K562 (cell line): ENCODE data around the gene CCDC97. TPM values are rescaled to one million over a fixed set of nuclear protein-coding genes. Genes with fewer than 3 reads are reported as not detected.

ENCODE experiments used
- ATAC-seq: fragments of 200-7000 bp; cut with Tn5 transposase; 3 replicates; pipeline ENCODE4 v1.9.1; 2020; ENCODE audit warnings: moderate library complexity
- BruUV-seq: library from RNA; stranded (reverse); fragments of 400-500 nt; replicated peaks from 2 replicates; lab custom pipeline; 2021; lab: Mats Ljungman, UMichigan
- CTCF ChIA-PET: fragments of 300-600 bp; formaldehyde crosslinking; extraction: SDS; loops from one replicate; lab custom pipeline; 2021; ENCODE audit warnings: low intra/inter-chr PET ratio; lab: Yijun Ruan, JAX
- POLR2A ChIA-PET: fragments of 300-600, 350-650 bp; sonication (Branson Sonifier 250); formaldehyde crosslinking; extraction: SDS; loops from one replicate; lab custom pipeline; 2021; ENCODE audit warnings: antibody characterized with exemption, inconsistent platforms; lab: Yijun Ruan, JAX
- DNase-seq, 4 experiments: peaks; one replicate each; pipeline versions ENCODE4 v3.0.0 to v3.0.0-alpha.2; 2011 to 2018; ENCODE audit warnings: low spot score in 3 of 4, mixed read lengths in 3 of 4; ENCODE audit errors: extremely low read depth in 1 of 4
- FAIRE-seq: peaks from 2 replicates; lab custom pipeline; 2011; peaks lifted over from hg19 to GRCh38; lab: Jason Lieb, UNC
- H2AFZ ChIP-seq: 2 replicates; pipeline ENCODE4 v1.6.0; 2011; ENCODE audit warnings: low read depth, low read length, control low read depth, inconsistent platforms
- H3K27ac ChIP-seq: fragments of 200-600 bp; 3 replicates; pipeline ENCODE4 v1.8.0; 2011; ENCODE audit warnings: low read depth, mild to moderate bottlenecking, control low read depth, inconsistent platforms, low read length, moderate library complexity, mixed read lengths; ENCODE audit errors: extremely low read depth
- H3K27me3 ChIP-seq, 2 experiments: fragments of 300-600 bp in 1 of 2; 2 replicates in 1 of 2; 3 replicates in 1 of 2; pipeline versions ENCODE4 v1.6.0 to v1.8.0; 2011; ENCODE audit warnings: inconsistent platforms in 2 of 2, low read length in 2 of 2, mild to moderate bottlenecking in 1 of 2, mixed read lengths in 1 of 2, moderate library complexity in 1 of 2; ENCODE audit not compliant: control insufficient read depth in 2 of 2, insufficient read depth in 2 of 2
- H3K36me3 ChIP-seq: fragments of 300-600 bp; 3 replicates; pipeline ENCODE4 v1.8.0; 2011; ENCODE audit warnings: mild to moderate bottlenecking, low read length, inconsistent platforms; ENCODE audit not compliant: control insufficient read depth, insufficient read depth
- H3K4me1 ChIP-seq, 2 experiments: fragments of 200-600 bp in 1 of 2; replicated peaks in 1 of 2; 2 replicates in 1 of 2; 3 replicates in 1 of 2; pipeline versions ENCODE4 v1.5.1 to v1.8.0; 2011; ENCODE audit warnings: inconsistent platforms in 2 of 2, low read length in 2 of 2, mild to moderate bottlenecking in 1 of 2, mixed read lengths in 1 of 2, moderate library complexity in 1 of 2; ENCODE audit not compliant: control insufficient read depth in 2 of 2, insufficient read depth in 2 of 2
- H3K4me2 ChIP-seq: 2 replicates; pipeline ENCODE4 v1.6.1; 2011; ENCODE audit warnings: low read length, control low read depth, inconsistent platforms, mixed read lengths; ENCODE audit not compliant: insufficient read depth
- H3K4me3 ChIP-seq: fragments of 200-600 bp; sonication (generic), shearing (Covaris generic); 2 replicates; pipeline ENCODE4 v1.5.1; 2016; ENCODE audit warnings: control low read depth, inconsistent platforms
- H3K79me2 ChIP-seq: fragments of 200-600 bp; 3 replicates; pipeline ENCODE4 v1.8.0; 2011; ENCODE audit warnings: low read length, inconsistent platforms; ENCODE audit not compliant: control insufficient read depth, insufficient read depth
- H3K9ac ChIP-seq, 2 experiments: 2 replicates each; pipeline versions ENCODE4 v1.6.0 to v1.6.1; 2011; ENCODE audit warnings: low read depth in 2 of 2, low read length in 2 of 2, control low read depth in 1 of 2, inconsistent platforms in 1 of 2, mild to moderate bottlenecking in 1 of 2, mixed read lengths in 1 of 2; ENCODE audit not compliant: insufficient read depth in 1 of 2
- H3K9me1 ChIP-seq: one replicate; pipeline ENCODE4 v1.6.0; 2011; ENCODE audit warnings: inconsistent platforms, mild to moderate bottlenecking, low read length, moderate library complexity; ENCODE audit not compliant: control insufficient read depth, insufficient read depth
- H3K9me3 ChIP-seq: replicated peaks from 2 replicates; pipeline ENCODE4 v1.5.1; 2011; ENCODE audit warnings: low read depth, low read length, inconsistent platforms; ENCODE audit not compliant: control insufficient read depth, insufficient read depth
- H4K20me1 ChIP-seq: replicated peaks from 2 replicates; pipeline ENCODE4 v1.6.1; 2011; ENCODE audit warnings: low read length, inconsistent platforms, mixed read lengths; ENCODE audit not compliant: control insufficient read depth, insufficient read depth
- ARID3A ChIP-seq: IDR thresholded peaks from 2 replicates; pipeline ENCODE4 v1.6.1; 2012; ENCODE audit warnings: low read depth, low read length, improper control_type of control experiment, borderline replicate concordance
- BCLAF1 ChIP-seq, 2 experiments: fragments of 450-650 bp in 1 of 2; IDR thresholded peaks; 2 replicates each; pipeline ENCODE4 v1.6.1; 2011 to 2017; ENCODE audit warnings: low read depth in 2 of 2, antibody characterized with exemption in 1 of 2, borderline replicate concordance in 1 of 2, low read length in 1 of 2, mild to moderate bottlenecking in 1 of 2, mixed read lengths in 1 of 2; ENCODE audit not compliant: control insufficient read depth in 1 of 2
- CGGBP1 ChIP-seq: fragments of 250-450 bp; sonication (Bioruptor Pico); IDR thresholded peaks from 2 replicates; pipeline ENCODE4 v1.9.0; 2021; ENCODE audit warnings: mild to moderate bottlenecking
- CHD1 ChIP-seq: fragments of 200-600 bp; sonication (generic); IDR thresholded peaks from one replicate; pipeline ENCODE4 v1.6.1; 2012; ENCODE audit warnings: mild to moderate bottlenecking, moderate library complexity, low read length, inconsistent platforms
- HDAC2 ChIP-seq: fragments of 450-650 bp; IDR thresholded peaks from 2 replicates; pipeline ENCODE4 v1.6.1; 2016; ENCODE audit warnings: mild to moderate bottlenecking
- HSF4 ChIP-seq: fragments of 250-450 bp; sonication (Bioruptor Pico); IDR thresholded peaks from 2 replicates; pipeline ENCODE4 v2.1.2; 2022; ENCODE audit warnings: mild to moderate bottlenecking, moderate library complexity, borderline replicate concordance
- NFIC ChIP-seq: fragments of 450-650 bp; IDR thresholded peaks from 2 replicates; pipeline ENCODE4 v1.6.1; 2017; ENCODE audit warnings: mild to moderate bottlenecking, inconsistent platforms
- POLR2G ChIP-seq: fragments of 200-400 bp; formaldehyde crosslinking; IDR thresholded peaks from 2 replicates; pipeline ENCODE4 v1.6.1; 2017; ENCODE audit warnings: low read depth, mild to moderate bottlenecking, antibody characterized with exemption, low read length, moderate library complexity
- POLR3A ChIP-seq: IDR thresholded peaks from 2 replicates; pipeline ENCODE4 v1.6.1; 2011; ENCODE audit warnings: borderline replicate concordance, mild to moderate bottlenecking, moderate library complexity; ENCODE audit not compliant: insufficient read length, insufficient read depth; ENCODE audit errors: extremely low read depth
- PPARD ChIP-seq: fragments of 250-450 bp; sonication (Bioruptor Pico); IDR thresholded peaks from 2 replicates; pipeline ENCODE4 v1.8.0; 2022; ENCODE audit warnings: inconsistent platforms, mild to moderate bottlenecking, moderate library complexity
- PRMT5 ChIP-seq: sonication (generic); formaldehyde crosslinking; IDR thresholded peaks from 2 replicates; pipeline ENCODE4 v1.5.0; 2020; ENCODE audit warnings: missing genetic modification reagents
- PTRF ChIP-seq: fragments of 450-650 bp; IDR thresholded peaks from 2 replicates; pipeline ENCODE4 v1.6.1; 2016; ENCODE audit warnings: mild to moderate bottlenecking, missing genetic modification characterization, missing compliant biosample characterization
- RAD51 ChIP-seq: fragments of 450-650 bp; IDR thresholded peaks from 2 replicates; pipeline ENCODE4 v1.7.1; 2016; ENCODE audit warnings: low read depth, mild to moderate bottlenecking, borderline replicate concordance
- THAP7 ChIP-seq: fragments of 250-450 bp; sonication (Bioruptor Pico); IDR thresholded peaks from 2 replicates; pipeline ENCODE4 v1.5.0; 2021
- WGBS: fragments of 100-300 bp; shearing (Covaris generic); methylation state at CpG from one replicate; pipeline ENCODE4 v1.1.6; 2016; ENCODE audit warnings: low coverage, mixed read lengths; ENCODE audit not compliant: insufficient coverage; ENCODE audit errors: missing lambda C conversion rate; 5-methylcytosine and 5-hydroxymethylcytosine counted together
- in situ Hi-C: fragments of 300-500 bp; cut with MboI; formaldehyde crosslinking; loops from 4 replicates; pipeline ENCODE4 v1.15.0; 2018; ENCODE audit warnings: inconsistent platforms, mixed read lengths
- intact Hi-C: fragments of 100-400 bp; cut with micrococcal nuclease; formaldehyde crosslinking; loops from 2 replicates; pipeline ENCODE4 v1.14.2; 2022
- polyA plus RNA-seq, 8 experiments: library from polyadenylated mRNA; depleted of rRNA in 4 of 8; stranded (reverse) in 5 of 8; unstranded in 3 of 8; fragments of >200 nt; fragmentation: Nextera tagmentation in 2 of 8; fragmentation: Illumina TruSeq in 1 of 8; extraction: Ambion mirVana in 2 of 8; extraction: Trizol in 1 of 8; gene quantifications; 2 replicates each; pipeline versions ENCODE4 v1.2.1 to v1.2.3, GENCODE V29; 2011 to 2014; ENCODE audit warnings: inconsistent platforms in 1 of 8, missing spikeins in 1 of 8
- total RNA-seq, 7 experiments: library from RNA; depleted of rRNA in 6 of 7; stranded (reverse); fragments of >200 nt in 6 of 7; fragmentation: Illumina TruSeq in 2 of 7; extraction: Trizol in 2 of 7; gene quantifications; 2 replicates each; pipeline versions ENCODE4 v1.2.1 to v1.2.3, GENCODE V29; 2011 to 2021; ENCODE audit warnings: low replicate concordance in 1 of 7

The CCDC97 gene
- total and polyA plus RNA-seq, 9 of the 15 experiments (the other 6 are each of a cell fraction or from before 2014, with no cell fraction given): 0.60 to 16.5 (median 7.0) TPM

- Histone ChIP-seq H2AFZ (no peak overlapping the region), H3K9me1 (no peaks in the 10 kb centered on the region), H3K9ac (no peak overlapping the region), H3K36me3 (peaks cover 100% of the 10 kb centered on the region), H3K27me3 (no peaks in the 10 kb centered on the region), H3K9me3 (no peaks in the 10 kb centered on the region), H3K4me1 (no peaks in the 10 kb centered on the region), H3K4me2 (no peak overlapping the region), H3K27ac (peak overlapping the region; percentile 2; the same call in 1 of the 3 replicates), H4K20me1 (peaks cover 9% of the 10 kb centered on the region; the same call in 1 of the 2 replicates), H3K79me2 (peaks cover 6% of the 10 kb centered on the region; the same call in 1 of the 3 replicates), H3K4me3 (no peak overlapping the region)
- no TSS peak for BruUV-seq
- in situ Hi-C loops (no loop called here), intact Hi-C loops (no loop called here)
- no peak for FAIRE-seq
- CTCF ChIA-PET: no interaction called here
- ATAC-seq: no peak
- POLR2A ChIA-PET: interaction anchor here (0.7 to 1.8 kb wide), 8 partner anchors 10 to 57 kb away, joined by 3 to 6 read pairs (median 4); partner anchors contain the start of gene HNRNPUL1
- WGBS: 78% methylated on average over 10 of the region's 10 CpGs
- DNase-seq: no peak
- no peak for TF ChIP-seq THAP7 (CRISPR knock-in tag)
- TF ChIP-seq BCLAF1 (IDR thresholded peaks at IDR 0.05; ENCODE audit: borderline replicate concordance in 1 of 2, control insufficient read depth in 1 of 2, low read depth in 2 of 2, low read length in 1 of 2): no peak
- no peak for TF ChIP-seq NFIC
- TF ChIP-seq HSF4: no peak
- TF ChIP-seq POLR3A: no peak
- TF ChIP-seq RAD51: no peak
- TF ChIP-seq POLR2G: no peak
- no peak for TF ChIP-seq CHD1
- no peak for TF ChIP-seq PTRF
- TF ChIP-seq PPARD (CRISPR knock-in tag): no peak
- TF ChIP-seq PRMT5 (CRISPR knock-in tag): no peak
- TF ChIP-seq ARID3A: no peak
- TF ChIP-seq HDAC2: no peak
- TF ChIP-seq CGGBP1 (CRISPR knock-in tag): no peak
Observed at GRCh38 chr19:41299046-41299754, 10.8 kb upstream of the CCDC97 start.
